Choroid plexus epithelial cell (primary cell): ENCODE data around the gene C11orf91.
A peak's percentile ranks its signal among the peaks of the same experiment; 100 is the strongest.

Experiments used
- DNase-seq: peaks from one replicate; pipeline ENCODE4 v3.0.0-alpha.2; 2010; ENCODE audit warnings: low read depth
- H3K4me3 ChIP-seq: 2 replicates; pipeline ENCODE4 v1.5.1; 2011; ENCODE audit warnings: low read depth, mild to moderate bottlenecking, control low read depth, low read length, moderate library complexity
- TF ChIP-seq, protein P1 (sequence below): conservative IDR thresholded peaks from 2 replicates; pipeline ENCODE4 v1.5.1; 2011; ENCODE audit warnings: low read depth, mild to moderate bottlenecking, control low read depth, inconsistent platforms, low read length, moderate library complexity

Gene C11orf91

GRCh38 chr11:33657757-33658156 is 42.9 kb downstream of the C11orf91 start:
- DNase-seq: no peak
- TF ChIP-seq, protein P1, sequence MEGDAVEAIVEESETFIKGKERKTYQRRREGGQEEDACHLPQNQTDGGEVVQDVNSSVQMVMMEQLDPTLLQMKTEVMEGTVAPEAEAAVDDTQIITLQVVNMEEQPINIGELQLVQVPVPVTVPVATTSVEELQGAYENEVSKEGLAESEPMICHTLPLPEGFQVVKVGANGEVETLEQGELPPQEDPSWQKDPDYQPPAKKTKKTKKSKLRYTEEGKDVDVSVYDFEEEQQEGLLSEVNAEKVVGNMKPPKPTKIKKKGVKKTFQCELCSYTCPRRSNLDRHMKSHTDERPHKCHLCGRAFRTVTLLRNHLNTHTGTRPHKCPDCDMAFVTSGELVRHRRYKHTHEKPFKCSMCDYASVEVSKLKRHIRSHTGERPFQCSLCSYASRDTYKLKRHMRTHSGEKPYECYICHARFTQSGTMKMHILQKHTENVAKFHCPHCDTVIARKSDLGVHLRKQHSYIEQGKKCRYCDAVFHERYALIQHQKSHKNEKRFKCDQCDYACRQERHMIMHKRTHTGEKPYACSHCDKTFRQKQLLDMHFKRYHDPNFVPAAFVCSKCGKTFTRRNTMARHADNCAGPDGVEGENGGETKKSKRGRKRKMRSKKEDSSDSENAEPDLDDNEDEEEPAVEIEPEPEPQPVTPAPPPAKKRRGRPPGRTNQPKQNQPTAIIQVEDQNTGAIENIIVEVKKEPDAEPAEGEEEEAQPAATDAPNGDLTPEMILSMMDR: no peak
- H3K4me3 ChIP-seq: no peak overlapping the region

DNA sequence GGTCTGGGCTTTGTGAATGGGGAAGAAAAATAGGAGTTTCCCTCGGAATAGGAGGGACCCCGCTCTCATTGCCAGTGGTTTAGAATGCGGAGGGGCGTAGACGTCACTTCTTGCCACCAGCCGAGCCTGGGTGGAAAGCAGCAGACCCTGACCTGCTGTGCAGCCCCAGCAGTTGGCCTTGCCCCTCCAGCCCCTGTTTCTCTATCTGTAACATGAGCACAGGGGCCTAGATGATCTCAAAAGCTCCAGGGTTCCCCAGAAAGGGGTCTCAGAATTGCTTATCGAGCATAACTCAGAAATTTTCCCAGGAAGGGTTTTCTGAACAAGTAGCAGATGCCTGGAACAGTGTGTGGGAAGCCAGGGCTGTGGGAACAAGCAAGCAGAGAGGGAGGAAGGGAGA is 43.9 kb downstream of the C11orf91 start:
- no peak overlapping the region for H3K4me3 ChIP-seq
- TF ChIP-seq, protein P1: no peak

GRCh38 chr11:33655842-33656600 is 44.6 kb downstream of the C11orf91 start:
- H3K4me3 ChIP-seq: no peak overlapping the region
- DNase-seq: no peak
- TF ChIP-seq, protein P1: no peak

More for the DNA sequence above, 43.9 kb downstream of the C11orf91 start:
- DNase-seq: no peak

GRCh38 chr11:33654594-33654993 is 46.0 kb downstream of the C11orf91 start:
- TF ChIP-seq, protein P1: no peak
- no peak overlapping the region for H3K4me3 ChIP-seq

GRCh38 chr11:33652930-33653329 is 47.7 kb downstream of the C11orf91 start:
- no peak overlapping the region for H3K4me3 ChIP-seq
- no peak for DNase-seq
- TF ChIP-seq, protein P1: no peak

More at GRCh38 chr11:33654594-33654993, 46.0 kb downstream of the C11orf91 start:
- no peak for DNase-seq

- TF ChIP-seq, protein P1: no peak
- no peak overlapping the region for H3K4me3 ChIP-seq
- peak; percentile 10 for DNase-seq
These were observed 48.2 kb downstream of the C11orf91 start for GRCh38 chr11:33652431-33652830.

DNA sequence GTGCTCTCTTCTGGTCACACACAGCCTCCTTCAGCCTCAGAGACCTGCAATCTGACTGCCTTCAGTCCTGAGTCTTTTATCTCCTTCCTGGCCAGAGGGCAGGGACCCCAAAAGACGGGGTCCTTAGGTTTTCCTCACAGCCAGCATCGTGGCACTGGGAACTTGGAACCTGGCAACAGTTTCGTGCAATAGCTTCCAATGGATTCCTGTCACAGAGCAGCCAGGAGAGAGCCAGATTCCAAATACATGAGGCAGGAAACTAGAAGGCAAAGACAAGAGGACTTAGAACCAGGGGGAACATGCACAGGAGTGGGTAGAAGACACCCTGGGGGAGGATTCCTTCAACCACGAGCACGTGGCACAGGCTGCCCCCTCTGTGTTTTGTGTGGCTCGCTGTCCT is 48.6 kb downstream of the C11orf91 start:
- peak; percentile 4 for DNase-seq
- H3K4me3 ChIP-seq: no peak overlapping the region
- TF ChIP-seq, protein P1: no peak
